HCT116 (cell line): ENCODE results near the gene IL15. TPM values are rescaled to one million over a fixed set of nuclear protein-coding genes. Genes with fewer than 3 reads are reported as not detected.

Source experiments
- ATAC-seq: fragments of 200-7000 bp; cut with Tn5 transposase; 2 replicates; pipeline ENCODE4 v1.9.1; 2020; ENCODE audit warnings: mild to moderate bottlenecking, moderate library complexity
- BruUV-seq: library from RNA; stranded (reverse); fragments of 400-500 nt; replicated peaks from 2 replicates; lab custom pipeline; 2021; lab: Mats Ljungman, UMichigan
- CTCF ChIA-PET: fragments of 300-600 bp; sonication (Branson Sonifier 250); formaldehyde crosslinking; loops from one replicate; lab custom pipeline; 2021; ENCODE audit warnings: antibody characterized with exemption; lab: Charles Lee
- POLR2A ChIA-PET: fragments of 300-600, 350-600 bp; sonication (Branson Sonifier 250); formaldehyde crosslinking; loops from one replicate; lab custom pipeline; 2021; ENCODE audit warnings: antibody characterized with exemption; lab: Charles Lee
- RAD21 ChIA-PET, 2 experiments: fragments of 300-600 bp; sonication (Branson Sonifier 250); formaldehyde crosslinking; loops; one replicate each; lab custom pipeline; 2023; ENCODE audit warnings: low total read pairs in 2 of 2; ENCODE audit not compliant: uncharacterized antibody in 2 of 2, unreplicated experiment in 2 of 2, low non-redundant PET in 1 of 2; lab: Charles Lee
- DNase-seq: peaks from one replicate; pipeline ENCODE4 v3.0.0-alpha.2; 2010; ENCODE audit warnings: low read depth, low spot score
- H2AFZ ChIP-seq: fragments of 200-600 bp; shearing (Covaris generic), sonication (generic); 2 replicates; pipeline ENCODE4 v1.6.1; 2017; ENCODE audit warnings: low read depth, mixed run types, mixed read lengths, antibody characterized with exemption, low read length; ENCODE audit not compliant: poor library complexity, severe bottlenecking
- H3K27ac ChIP-seq: 2 replicates; pipeline ENCODE4 v1.5.1; 2012; ENCODE audit warnings: low read depth, low read length
- H3K27me3 ChIP-seq: fragments of 200-600 bp; sonication (generic); 2 replicates; pipeline ENCODE4 v1.6.1; 2016; ENCODE audit warnings: mixed run types, low read length, mixed read lengths; ENCODE audit not compliant: insufficient read depth
- H3K36me3 ChIP-seq, 2 experiments: fragments of 200-500 bp in 1 of 2; fragments of 200-600 bp in 1 of 2; sonication (Bioruptor generic) in 1 of 2; sonication (generic) in 1 of 2; 2 replicates each; pipeline versions ENCODE4 v1.5.1 to v1.6.1; 2014 to 2016; ENCODE audit warnings: low read length in 2 of 2, inconsistent platforms in 1 of 2, mixed read lengths in 1 of 2, mixed run types in 1 of 2; ENCODE audit not compliant: insufficient read depth in 2 of 2, control insufficient read depth in 1 of 2
- H3K4me1 ChIP-seq, 2 experiments: fragments of 200-600 bp in 1 of 2; sonication (generic) in 1 of 2; 2 replicates each; pipeline versions ENCODE4 v1.5.1 to v1.6.1; 2012 to 2017; ENCODE audit warnings: low read length in 2 of 2, inconsistent platforms in 1 of 2, mild to moderate bottlenecking in 1 of 2, mixed read lengths in 1 of 2, mixed run types in 1 of 2, moderate library complexity in 1 of 2; ENCODE audit not compliant: insufficient read depth in 2 of 2, control insufficient read depth in 1 of 2
- H3K4me2 ChIP-seq: fragments of 200-600 bp; sonication (generic); 2 replicates; pipeline ENCODE4 v1.6.1; 2017; ENCODE audit warnings: mixed run types, low read length, mixed read lengths
- H3K4me3 ChIP-seq, 2 experiments: fragments of 200-600 bp in 1 of 2; sonication (generic) in 1 of 2; replicated peaks in 1 of 2; 2 replicates each; pipeline ENCODE4 v1.5.1; 2011 to 2016; ENCODE audit warnings: low read length in 2 of 2, control low read depth in 1 of 2, low read depth in 1 of 2, mild to moderate bottlenecking in 1 of 2, mixed read lengths in 1 of 2, mixed run types in 1 of 2
- H3K79me2 ChIP-seq: fragments of 200-600 bp; sonication (generic); 2 replicates; pipeline ENCODE4 v1.6.1; 2017; ENCODE audit warnings: mild to moderate bottlenecking, mixed run types, low read length, moderate library complexity, mixed read lengths; ENCODE audit not compliant: insufficient read depth
- H3K9ac ChIP-seq: fragments of 200-600 bp; sonication (generic); 2 replicates; pipeline ENCODE4 v1.6.1; 2016; ENCODE audit warnings: low read length, mixed read lengths
- H3K9me2 ChIP-seq: fragments of 200-600 bp; sonication (generic), shearing (Covaris generic); 2 replicates; pipeline ENCODE4 v1.6.1; 2017; ENCODE audit warnings: mixed run types, mild to moderate bottlenecking, moderate library complexity; ENCODE audit not compliant: insufficient read depth
- H3K9me3 ChIP-seq, 2 experiments: fragments of 200-500 bp in 1 of 2; fragments of 200-600 bp in 1 of 2; sonication (Bioruptor generic) in 1 of 2; sonication (generic) in 1 of 2; 2 replicates each; pipeline ENCODE4 v1.6.1; 2014 to 2017; ENCODE audit warnings: low read length in 2 of 2, mixed read lengths in 2 of 2, inconsistent platforms in 1 of 2, low read depth in 1 of 2, mild to moderate bottlenecking in 1 of 2, mixed run types in 1 of 2, moderate library complexity in 1 of 2; ENCODE audit not compliant: control insufficient read depth in 1 of 2, insufficient read depth in 1 of 2
- H4K20me1 ChIP-seq: fragments of 200-600 bp; sonication (generic), shearing (Covaris generic); 2 replicates; pipeline ENCODE4 v1.6.1; 2017; ENCODE audit warnings: mixed run types, mild to moderate bottlenecking, moderate library complexity; ENCODE audit not compliant: insufficient read depth
- CBX3 ChIP-seq: IDR thresholded peaks from 2 replicates; pipeline ENCODE4 v1.6.1; 2012; ENCODE audit warnings: low read depth
- CEBPB ChIP-seq: IDR thresholded peaks from 2 replicates; pipeline ENCODE4 v1.6.1; 2012; ENCODE audit warnings: low read depth
- CTCF ChIP-seq, 3 experiments: fragments of 200-600 bp in 1 of 3; sonication (generic) in 1 of 3; IDR thresholded peaks in 2 of 3; conservative IDR thresholded peaks in 1 of 3; 2 replicates each; pipeline ENCODE4 v1.5.1; 2012 to 2017; ENCODE audit warnings: low read depth in 2 of 3, low read length in 2 of 3, antibody characterized with exemption in 1 of 3, borderline replicate concordance in 1 of 3, control low read depth in 1 of 3, mild to moderate bottlenecking in 1 of 3, mixed read lengths in 1 of 3, mixed run types in 1 of 3, moderate library complexity in 1 of 3; ENCODE audit not compliant: insufficient read depth in 1 of 3
- EGR1 ChIP-seq: IDR thresholded peaks from 2 replicates; pipeline ENCODE4 v1.6.1; 2012; ENCODE audit warnings: low read depth
- ELF1 ChIP-seq: IDR thresholded peaks from 2 replicates; pipeline ENCODE4 v1.6.1; 2012; ENCODE audit warnings: low read depth, borderline replicate concordance
- EZH2 ChIP-seq: fragments of 200-600 bp; sonication (generic); IDR thresholded peaks from 2 replicates; pipeline ENCODE4 v1.6.1; 2017; ENCODE audit warnings: antibody characterized with exemption, mixed run types
- EZH2phosphoT487 ChIP-seq: fragments of 200-600 bp; IDR thresholded peaks from 2 replicates; pipeline ENCODE4 v1.6.1; 2018; ENCODE audit warnings: antibody characterized with exemption, borderline replicate concordance
- FOSL1 ChIP-seq: IDR thresholded peaks from 2 replicates; pipeline ENCODE4 v1.6.1; 2012; ENCODE audit warnings: low read depth
- MAX ChIP-seq: IDR thresholded peaks from 2 replicates; pipeline ENCODE4 v1.6.1; 2012
- POLR2A ChIP-seq: IDR thresholded peaks from 2 replicates; pipeline ENCODE4 v1.7.0; 2011; ENCODE audit warnings: borderline replicate concordance; ENCODE audit not compliant: insufficient read depth, insufficient read length; ENCODE audit errors: extremely low read depth
- POLR2AphosphoS5 ChIP-seq: IDR thresholded peaks from 2 replicates; pipeline ENCODE4 v1.6.1; 2011; ENCODE audit warnings: mild to moderate bottlenecking, low read depth, low read length, moderate library complexity
- RAD21 ChIP-seq: IDR thresholded peaks from 2 replicates; pipeline ENCODE4 v1.6.1; 2012; ENCODE audit warnings: low read depth, mild to moderate bottlenecking
- REST ChIP-seq: IDR thresholded peaks from 2 replicates; pipeline ENCODE4 v1.6.1; 2012; ENCODE audit warnings: low read depth
- TCF7L2 ChIP-seq: IDR thresholded peaks from 2 replicates; pipeline ENCODE4 v1.7.0; 2011; ENCODE audit warnings: borderline replicate concordance, inconsistent platforms; ENCODE audit not compliant: insufficient read depth, insufficient read length; ENCODE audit errors: extremely low read depth
- YY1 ChIP-seq: IDR thresholded peaks from 2 replicates; pipeline ENCODE4 v1.6.1; 2011; ENCODE audit warnings: low read length, low read depth, moderate library complexity, mild to moderate bottlenecking; ENCODE audit not compliant: insufficient replicate concordance; ENCODE audit errors: extremely low read depth
- ZBTB33 ChIP-seq: IDR thresholded peaks from 2 replicates; pipeline ENCODE4 v1.6.1; 2011; ENCODE audit warnings: mild to moderate bottlenecking, low read length, moderate library complexity; ENCODE audit not compliant: insufficient replicate concordance; ENCODE audit errors: extremely low read depth
- ZFX ChIP-seq: fragments of 450-650 bp; IDR thresholded peaks from 2 replicates; pipeline ENCODE4 v1.6.1; 2017
- ZNF274 ChIP-seq: fragments of 200-500 bp; sonication (Bioruptor generic); IDR thresholded peaks from 2 replicates; pipeline ENCODE4 v1.6.1; 2014; ENCODE audit warnings: mild to moderate bottlenecking, low read depth, low read length, inconsistent platforms
- intact Hi-C: fragments of 100-400 bp; cut with micrococcal nuclease; formaldehyde crosslinking; loops from 2 replicates; pipeline ENCODE4 v1.10.0; 2022
- total RNA-seq: library from RNA; stranded (reverse); gene quantifications from one replicate; pipeline ENCODE4 v1.2.1, GENCODE V29; 2021; ENCODE audit not compliant: unreplicated experiment

IL15 gene
- total RNA-seq, 1 experiment from 2014 or later, result 1.2 TPM

GRCh38 chr4:141676087-141676670 lies 39.8 kb downstream of the IL15 start:
- no peak overlapping the region for H3K4me2 ChIP-seq
- TF ChIP-seq YY1, result no peak
- no peak for TF ChIP-seq ZBTB33
- TF ChIP-seq RAD21, result no peak
- TF ChIP-seq EZH2, result no peak
- TF ChIP-seq TCF7L2, result no peak
- no peak for TF ChIP-seq EGR1
- TF ChIP-seq CBX3, result no peak
- TF ChIP-seq MAX, result no peak
- no peak for TF ChIP-seq EZH2phosphoT487
- TF ChIP-seq POLR2A, result no peak
- no peak for TF ChIP-seq FOSL1
- TF ChIP-seq ELF1, result no peak
- TF ChIP-seq CEBPB, result no peak
- TF ChIP-seq POLR2AphosphoS5, result no peak
- TF ChIP-seq ZNF274, result no peak
- no peak for TF ChIP-seq CTCF (IDR thresholded peaks at IDR 0.05 in 2 of 3, conservative IDR thresholded peaks at IDR 0.05 in 1 of 3; ENCODE audit: borderline replicate concordance in 1 of 3, insufficient read depth in 1 of 3, low read depth in 2 of 3, low read length in 2 of 3)
- no peak for TF ChIP-seq ZFX
- no peak for TF ChIP-seq REST
- H4K20me1 ChIP-seq, result no peaks in the 10 kb centered on the region
- no peaks in the 10 kb centered on the region for H3K9me3 ChIP-seq
- H3K27ac ChIP-seq, result no peak overlapping the region
- CTCF ChIA-PET, result no interaction called here
- no peaks in the 10 kb centered on the region for H3K36me3 ChIP-seq
- intact Hi-C loops, result no loop called here
- RAD21 ChIA-PET, result no interaction called here
- ATAC-seq (no peak), DNase-seq (no peak)
- BruUV-seq, result no TSS peak
- H2AFZ ChIP-seq, result no peak overlapping the region
- peaks cover 4 to 6% of the 10 kb centered on the region in 2 experiments; a peak in 2 of 4 replicates for H3K4me1 ChIP-seq
- no peaks in the 10 kb centered on the region for H3K9me2 ChIP-seq
- POLR2A ChIA-PET, result no interaction called here
- no peaks in the 10 kb centered on the region for H3K79me2 ChIP-seq
- H3K4me3 ChIP-seq, result no peak overlapping the region
- H3K9ac ChIP-seq, result no peak overlapping the region
- no peaks in the 10 kb centered on the region for H3K27me3 ChIP-seq
